ENCODE data around the gene ERFL.

DNA sequence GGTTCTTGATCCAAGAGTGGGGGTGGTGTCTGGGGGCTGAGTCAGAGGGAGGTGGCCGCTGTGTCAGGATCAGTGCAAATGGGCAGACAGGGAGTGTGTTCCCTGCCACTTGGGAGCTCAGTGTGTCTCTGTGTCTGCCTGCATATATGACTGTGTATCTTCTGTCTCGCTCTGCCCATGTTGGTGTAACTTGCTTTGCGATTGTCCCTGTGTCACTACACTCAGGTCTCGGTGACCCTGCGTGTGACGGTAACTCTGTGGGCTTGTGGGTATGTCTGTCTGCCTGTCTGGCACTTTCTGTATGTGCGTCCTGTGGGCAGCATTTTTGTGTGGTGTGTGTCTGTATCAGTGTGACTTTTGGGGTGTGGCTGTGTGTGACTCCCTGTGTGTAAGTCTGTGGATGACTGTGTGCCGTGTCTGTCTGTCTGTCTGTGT, 8.2 kb upstream of the ERFL start:
- TF ChIP-seq, protein P1, sequence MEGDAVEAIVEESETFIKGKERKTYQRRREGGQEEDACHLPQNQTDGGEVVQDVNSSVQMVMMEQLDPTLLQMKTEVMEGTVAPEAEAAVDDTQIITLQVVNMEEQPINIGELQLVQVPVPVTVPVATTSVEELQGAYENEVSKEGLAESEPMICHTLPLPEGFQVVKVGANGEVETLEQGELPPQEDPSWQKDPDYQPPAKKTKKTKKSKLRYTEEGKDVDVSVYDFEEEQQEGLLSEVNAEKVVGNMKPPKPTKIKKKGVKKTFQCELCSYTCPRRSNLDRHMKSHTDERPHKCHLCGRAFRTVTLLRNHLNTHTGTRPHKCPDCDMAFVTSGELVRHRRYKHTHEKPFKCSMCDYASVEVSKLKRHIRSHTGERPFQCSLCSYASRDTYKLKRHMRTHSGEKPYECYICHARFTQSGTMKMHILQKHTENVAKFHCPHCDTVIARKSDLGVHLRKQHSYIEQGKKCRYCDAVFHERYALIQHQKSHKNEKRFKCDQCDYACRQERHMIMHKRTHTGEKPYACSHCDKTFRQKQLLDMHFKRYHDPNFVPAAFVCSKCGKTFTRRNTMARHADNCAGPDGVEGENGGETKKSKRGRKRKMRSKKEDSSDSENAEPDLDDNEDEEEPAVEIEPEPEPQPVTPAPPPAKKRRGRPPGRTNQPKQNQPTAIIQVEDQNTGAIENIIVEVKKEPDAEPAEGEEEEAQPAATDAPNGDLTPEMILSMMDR (conservative IDR thresholded peaks at IDR 0.05): no peak
- TF ChIP-seq ZFX (IDR thresholded peaks at IDR 0.05): no peak
